ENCODE data around the gene VAPB.

GRCh38 chr20:58440021-58440767 is 51.2 kb downstream of the VAPB start:
- TF ChIP-seq CTCF (IDR thresholded peaks at IDR 0.05; ENCODE audit: low read depth, low read length) (no peak), EZH2phosphoT487 (IDR thresholded peaks at IDR 0.05; ENCODE audit: low read depth) (no peak)

Measured in OCI-LY3 (cell line).